Measurements from ENCODE around the gene BRD3.
"Not testable (repeated sequence)": the region's sequence is repeated elsewhere in the genome, so short reads cannot be mapped to it uniquely, and the experiment has no call there.

The BRD3 gene

DNA sequence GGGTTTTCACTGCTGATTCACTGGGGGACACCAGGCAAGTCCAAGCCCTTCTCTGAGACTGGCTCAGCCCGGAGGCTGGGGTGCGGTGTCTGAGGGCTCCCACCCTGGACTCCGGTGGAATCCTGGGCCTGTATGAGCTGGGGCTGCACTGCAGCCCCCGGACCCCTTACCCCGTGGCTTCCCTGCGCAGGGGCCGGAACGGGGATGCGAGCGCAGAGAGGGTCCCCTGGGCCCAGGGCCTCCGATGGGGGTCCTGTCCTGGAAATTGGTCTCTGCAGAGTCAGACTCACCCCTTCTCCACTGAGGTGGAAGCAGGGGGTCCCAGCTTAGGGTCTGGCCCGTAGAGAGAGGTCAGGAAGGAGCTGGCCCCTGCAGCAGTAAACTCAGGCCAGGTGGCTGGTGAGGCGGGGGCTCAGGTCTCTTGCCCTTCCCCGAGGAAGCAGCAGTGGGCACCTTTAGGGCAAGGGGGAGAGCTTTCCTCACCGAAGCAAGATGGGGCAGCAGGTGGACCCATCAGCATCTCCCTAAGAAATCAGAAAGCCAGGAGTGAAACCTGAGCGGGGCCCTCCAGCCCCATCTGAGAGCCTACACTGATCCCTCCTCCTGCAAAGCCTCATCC is 74.1 kb downstream of the BRD3 start:
- DNase-seq (ENCODE audit: low read depth in 2 of 3, low spot score in 1 of 3) = no peak

DNA sequence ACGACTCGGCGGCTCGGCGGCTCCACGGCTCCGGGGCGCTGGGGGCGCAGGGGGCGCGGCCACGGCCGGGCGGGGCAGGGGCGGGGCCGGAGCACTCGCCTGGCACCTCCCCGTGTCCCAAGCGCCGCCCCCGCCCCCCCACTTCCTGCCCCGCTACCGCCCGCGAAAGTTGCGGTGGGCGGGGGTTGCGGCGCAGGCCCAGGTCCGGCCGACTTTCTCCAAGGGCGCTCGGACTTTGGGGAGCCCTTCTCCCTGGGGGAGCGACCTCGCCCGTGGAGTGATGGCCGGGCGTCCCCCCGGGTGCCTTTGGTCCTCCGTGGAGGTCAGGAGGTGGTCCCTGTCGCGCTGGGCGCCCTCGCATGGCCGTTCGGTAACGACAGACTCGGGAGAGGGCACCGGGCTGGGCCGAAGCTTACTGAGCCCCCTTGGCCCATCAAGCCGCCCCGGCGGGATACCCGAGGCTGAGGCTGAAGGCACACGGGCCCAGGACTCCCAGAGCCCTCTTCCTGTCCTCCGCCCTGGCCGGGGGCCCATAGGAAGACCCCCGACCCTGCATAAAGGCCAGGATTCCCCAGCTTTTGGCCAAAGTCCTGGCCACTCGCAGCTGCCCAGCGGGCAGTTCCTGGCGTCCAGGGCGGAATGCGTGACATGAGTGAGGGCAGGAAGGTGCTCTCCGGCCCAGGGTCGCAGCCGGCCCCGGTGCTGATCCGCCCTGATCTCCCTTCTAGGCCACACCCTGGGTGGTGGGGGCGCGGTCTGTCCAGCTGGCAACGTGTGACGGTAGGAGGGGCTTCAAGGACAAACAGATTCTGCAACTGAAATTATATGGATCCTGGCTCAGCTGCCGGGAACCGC is 74.8 kb downstream of the BRD3 start:
- peak; percentile 29 to 73 (median 56) for DNase-seq (ENCODE audit: low read depth in 2 of 3, low spot score in 1 of 3)

DNA sequence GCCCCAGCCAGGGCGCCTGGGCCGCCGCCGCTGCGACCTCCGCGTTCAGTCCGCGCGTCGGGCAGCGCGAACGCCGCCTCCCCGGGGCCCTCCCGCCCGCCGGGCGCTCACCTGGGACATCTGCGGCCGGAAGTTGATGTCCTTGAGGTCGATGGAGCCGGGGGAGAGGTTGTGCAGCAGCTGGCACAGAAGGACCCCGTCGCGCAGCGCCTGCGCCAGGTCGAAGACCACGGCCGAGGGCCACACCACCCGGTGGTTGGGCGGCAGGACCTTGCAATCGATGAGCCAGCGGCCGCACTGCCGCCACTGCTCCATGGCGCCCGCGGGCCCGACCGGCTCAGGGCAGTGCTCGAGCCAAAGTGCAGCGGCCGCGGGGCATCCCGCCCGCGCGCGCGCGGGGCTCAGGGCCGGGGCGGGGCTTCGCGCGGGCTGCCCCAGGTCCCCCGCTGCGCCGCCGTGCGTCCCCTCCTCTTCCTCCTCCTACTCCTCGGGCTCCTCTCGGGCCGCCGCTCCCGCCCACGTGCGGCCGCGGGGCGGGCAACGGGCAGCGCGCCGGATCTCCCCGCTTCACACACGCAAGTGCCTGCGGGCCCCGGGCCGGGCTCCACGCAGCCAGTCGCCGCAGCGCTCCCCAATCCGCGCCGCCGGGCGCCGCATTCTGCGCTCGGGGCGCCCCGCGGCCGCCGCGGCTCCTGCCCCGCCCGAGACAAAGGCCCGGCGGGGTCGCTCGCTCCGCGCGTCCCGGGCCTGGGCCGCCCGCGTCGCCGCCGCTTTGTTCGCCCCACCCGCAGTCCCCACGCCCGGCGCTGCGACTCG is 75.7 kb downstream of the BRD3 start, which contains the start of gene VAV2:
Gene VAV2, minus strand, starts transcription at position 361 of the 816 bp plus-strand sequence. Its CDS starts 46 bp downstream, at position 315.
- DNase-seq (ENCODE audit: low read depth in 2 of 3, low spot score in 1 of 3) = peak in 2 of 3 donors; percentile 5 to 37

DNA sequence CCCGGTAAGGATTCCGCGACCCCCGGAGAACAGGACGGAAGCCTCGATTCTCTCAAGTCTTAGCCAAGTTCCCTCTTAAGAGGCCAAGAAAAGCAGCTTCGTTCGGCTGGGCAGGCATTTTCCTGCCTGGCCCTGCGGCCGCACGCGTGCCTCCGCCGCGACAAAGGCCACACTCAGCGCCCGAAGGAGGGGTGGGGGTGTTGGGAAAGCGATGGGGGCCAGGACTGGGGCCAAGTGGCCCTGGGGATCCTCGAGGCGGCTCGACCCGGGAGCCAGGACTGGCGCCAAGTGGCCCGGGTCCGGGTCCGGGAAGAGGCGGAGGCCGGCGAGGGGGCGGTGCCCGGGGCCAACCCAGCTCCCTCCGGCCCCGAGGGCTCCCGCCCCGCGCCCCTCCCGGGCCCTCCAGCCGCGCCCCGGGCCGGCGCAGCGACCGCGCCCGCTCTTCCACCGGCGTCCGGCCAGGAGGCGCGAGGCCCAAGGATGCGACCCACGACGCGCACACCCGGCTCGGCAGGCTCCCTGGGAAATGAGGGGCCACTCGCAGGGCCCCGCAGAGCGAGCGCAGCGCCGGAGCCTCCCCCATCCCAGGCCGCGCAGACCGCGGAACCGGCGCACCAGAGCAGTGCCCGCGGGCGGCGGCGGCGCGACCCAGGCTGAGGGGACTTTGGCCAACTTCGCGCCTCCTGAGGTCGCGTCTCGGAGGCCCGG is 76.5 kb downstream of the BRD3 start:
- no peak for DNase-seq (ENCODE audit: low read depth in 2 of 3, low spot score in 1 of 3)

DNA sequence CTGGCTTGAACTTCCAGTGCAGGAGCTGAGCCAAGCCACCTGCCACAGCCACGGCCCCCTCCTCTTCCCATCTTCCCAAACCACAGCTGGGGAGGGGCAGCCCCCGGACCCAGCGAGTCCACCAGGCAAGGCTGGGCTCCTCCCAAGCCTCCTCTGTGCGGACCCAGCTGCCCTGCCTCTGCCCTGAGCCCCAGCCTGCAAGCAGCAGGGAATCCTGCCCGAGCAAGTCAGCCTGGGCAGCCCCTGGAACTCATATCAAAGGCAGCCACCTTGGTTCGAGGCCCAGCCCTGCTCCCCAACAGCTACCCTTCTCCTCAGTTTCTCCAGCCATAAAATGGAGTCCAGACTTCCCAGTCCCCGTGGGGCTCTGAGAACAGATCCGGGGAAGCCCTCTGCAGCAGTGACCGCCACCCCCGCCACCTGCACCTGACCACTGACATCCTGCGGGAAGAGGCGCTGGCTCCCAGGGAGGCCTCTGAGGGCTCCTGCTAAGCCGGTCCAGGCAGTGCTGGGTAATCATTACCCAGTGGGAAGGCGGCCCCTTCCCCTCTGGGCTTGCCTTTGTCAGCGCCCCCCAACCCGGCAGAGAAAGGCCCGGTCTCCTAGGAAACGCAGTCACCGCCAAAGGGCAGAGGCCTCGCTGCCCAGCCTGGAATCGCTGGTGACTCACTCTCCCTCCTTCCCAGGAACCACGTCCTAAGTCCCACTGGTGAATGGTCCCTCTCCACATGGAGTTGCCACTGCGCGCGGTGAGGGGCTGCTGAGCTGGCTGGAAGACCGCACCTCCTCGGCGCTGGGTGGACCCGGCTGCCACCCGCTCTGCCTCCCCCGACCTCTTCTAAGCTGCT is 77.2 kb downstream of the BRD3 start:
- no peak for DNase-seq (ENCODE audit: low read depth in 2 of 3, low spot score in 1 of 3)

DNA sequence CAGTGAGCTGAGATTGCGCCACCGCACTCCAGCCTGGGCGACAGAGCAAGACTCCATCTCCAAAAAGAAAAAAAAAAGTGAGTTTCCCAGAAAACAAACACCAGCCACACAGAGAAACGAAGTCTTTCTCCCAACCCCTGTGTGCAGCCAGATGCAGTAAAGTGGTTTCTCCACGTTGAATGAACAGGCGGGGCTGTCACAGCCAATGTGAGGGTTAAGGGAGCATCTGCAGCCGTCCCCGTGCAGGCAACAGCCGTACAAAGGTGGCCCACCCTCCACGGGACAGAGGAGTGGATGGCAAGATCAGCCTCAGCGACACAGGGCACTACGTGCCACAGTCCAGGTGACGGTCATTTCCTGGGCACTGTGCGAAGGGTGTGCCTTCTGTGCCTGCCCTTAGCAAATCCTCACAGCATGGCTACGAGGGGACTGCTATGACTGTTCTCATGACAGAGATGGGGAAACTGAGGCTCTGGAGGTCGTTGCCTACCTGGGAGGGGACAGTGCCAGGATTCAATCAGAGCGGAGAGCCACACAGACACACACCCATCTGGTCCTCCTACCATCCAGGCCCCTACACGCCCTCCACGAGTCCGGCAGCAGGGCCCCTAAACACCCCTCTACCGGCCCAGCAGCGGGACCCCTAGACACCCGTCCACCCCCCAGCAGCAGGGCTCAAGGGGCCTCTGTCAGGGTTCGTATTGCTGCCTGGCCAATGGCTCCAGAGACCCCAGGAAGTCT is 78.0 kb downstream of the BRD3 start:
- DNase-seq (ENCODE audit: low read depth in 2 of 3, low spot score in 1 of 3) = no peak

DNA sequence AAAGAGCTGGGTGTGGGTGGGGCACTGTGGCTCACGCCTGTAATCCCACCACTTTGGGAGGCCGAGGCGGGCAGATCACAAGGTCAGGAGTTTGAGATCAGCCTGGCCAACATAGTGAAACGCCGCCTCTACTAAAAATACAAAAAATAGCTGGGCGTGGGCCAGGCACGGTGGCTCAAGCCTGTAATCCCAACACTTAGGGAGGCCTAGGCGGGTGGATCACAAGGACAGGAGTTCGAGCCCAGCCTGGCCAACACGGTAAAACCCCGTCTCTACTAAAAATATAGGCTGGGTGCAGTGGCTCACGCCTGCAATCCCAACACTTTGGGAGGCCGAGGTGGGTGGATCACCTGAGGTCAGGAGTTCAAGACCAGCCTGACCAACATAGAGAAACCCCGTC is 79.1 kb downstream of the BRD3 start:
- not testable (repeated sequence) for DNase-seq (ENCODE audit: low read depth in 2 of 3, low spot score in 1 of 3)

DNA sequence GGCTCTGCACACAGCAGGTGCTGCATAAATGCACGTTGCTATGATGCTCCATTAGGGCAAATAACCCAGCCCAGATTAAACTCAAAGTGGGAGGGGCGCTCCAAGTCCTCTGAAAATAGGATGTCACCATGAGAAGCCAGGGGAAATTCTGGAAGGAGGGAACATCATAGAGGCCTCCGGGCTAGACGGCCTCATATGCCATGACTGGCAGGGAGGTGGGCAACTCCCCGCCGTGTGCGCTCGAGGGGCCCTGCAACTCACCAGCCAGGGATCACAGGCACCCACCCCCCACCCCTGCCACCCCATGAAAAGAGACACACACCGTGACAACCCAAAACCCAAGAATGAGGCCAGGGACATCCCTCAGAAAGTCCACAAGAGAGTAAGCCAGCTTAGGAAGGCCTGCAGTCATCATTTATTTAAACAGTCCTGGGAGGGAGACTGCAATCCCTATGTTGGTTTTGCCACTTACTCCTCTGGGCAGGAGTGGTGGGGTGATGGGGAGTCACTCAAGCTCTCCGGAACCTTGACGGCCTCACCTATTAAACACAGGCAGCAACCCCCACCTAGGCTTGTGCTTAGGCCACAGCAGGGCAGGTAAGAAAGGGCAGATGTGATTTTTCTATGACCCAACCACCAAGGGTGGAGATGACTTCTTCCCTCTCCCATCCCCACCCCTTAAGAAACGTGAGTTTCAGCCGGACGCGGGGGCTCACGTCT is 79.7 kb downstream of the BRD3 start:
- DNase-seq (ENCODE audit: low read depth in 2 of 3, low spot score in 1 of 3) = no peak

DNA sequence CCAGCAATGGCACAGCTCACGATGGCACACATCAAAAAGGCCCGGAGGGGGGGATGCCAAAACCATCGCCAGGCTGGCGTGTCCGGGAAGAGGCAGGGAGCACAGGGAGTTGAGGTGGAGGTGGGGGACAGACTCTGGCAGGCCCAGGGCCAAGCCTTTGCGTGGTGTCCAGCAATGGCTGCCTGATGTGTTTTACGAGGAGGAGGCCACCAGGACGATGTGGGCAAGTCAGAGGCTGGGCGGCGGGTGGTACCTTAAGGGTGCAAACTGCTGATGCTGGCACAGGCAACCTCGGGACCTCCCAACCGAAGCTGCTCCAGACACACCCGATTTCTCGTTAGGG is 80.4 kb downstream of the BRD3 start:
- DNase-seq (ENCODE audit: low read depth in 2 of 3, low spot score in 1 of 3) = no peak

DNA sequence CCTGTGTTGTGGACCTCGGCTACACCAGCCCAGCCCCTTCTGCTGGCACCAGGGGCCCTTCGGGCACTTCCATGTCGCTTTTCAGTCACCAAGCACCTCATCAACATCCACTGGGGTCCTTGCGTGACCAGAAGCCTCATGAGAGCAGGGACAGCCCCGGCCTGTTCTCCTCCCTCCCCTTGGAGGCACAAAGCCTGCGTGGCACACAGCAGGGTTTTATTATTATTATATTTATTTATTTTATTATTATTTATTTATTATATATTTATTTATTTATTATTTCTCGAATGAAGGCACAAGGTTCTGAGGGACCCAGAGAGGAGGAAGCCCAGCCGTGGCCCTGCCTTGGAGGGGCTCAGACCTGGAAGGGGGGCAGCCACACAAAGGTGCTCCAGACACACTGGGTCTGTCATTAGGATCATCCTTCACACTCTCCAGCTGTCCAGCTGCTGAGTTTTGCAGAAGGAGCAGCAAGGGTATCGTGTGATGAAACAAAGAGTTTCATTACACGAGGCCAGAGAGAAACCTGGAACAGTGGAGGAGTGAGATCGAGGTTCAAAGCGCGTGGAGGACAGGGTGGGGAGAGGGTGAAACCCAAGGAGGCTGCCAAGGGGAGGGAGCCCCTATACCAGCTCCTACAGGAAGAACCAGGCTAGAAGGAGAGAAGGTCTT is 80.9 kb downstream of the BRD3 start:
- no peak for DNase-seq (ENCODE audit: low read depth in 2 of 3, low spot score in 1 of 3)

DNA sequence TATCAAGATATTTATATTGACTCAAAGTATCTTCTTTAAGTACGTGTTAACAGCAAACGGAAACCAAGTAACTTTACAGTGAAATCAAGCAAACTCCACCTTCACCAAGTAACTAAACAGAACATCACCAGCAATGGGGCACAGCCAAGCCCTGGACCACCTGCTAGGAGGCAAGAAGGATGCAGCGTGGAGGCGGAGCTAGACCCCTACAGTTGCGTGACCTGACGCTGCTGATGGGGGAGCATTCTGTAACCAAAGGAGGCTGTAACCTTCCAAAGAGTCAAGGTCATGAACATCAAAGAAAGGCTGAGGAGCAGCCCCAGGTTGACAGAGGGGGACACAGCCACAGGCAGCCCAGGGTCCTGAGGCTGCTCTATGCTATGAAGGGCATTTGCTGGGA is 81.8 kb downstream of the BRD3 start:
- no peak for DNase-seq (ENCODE audit: low read depth in 2 of 3, low spot score in 1 of 3)

DNA sequence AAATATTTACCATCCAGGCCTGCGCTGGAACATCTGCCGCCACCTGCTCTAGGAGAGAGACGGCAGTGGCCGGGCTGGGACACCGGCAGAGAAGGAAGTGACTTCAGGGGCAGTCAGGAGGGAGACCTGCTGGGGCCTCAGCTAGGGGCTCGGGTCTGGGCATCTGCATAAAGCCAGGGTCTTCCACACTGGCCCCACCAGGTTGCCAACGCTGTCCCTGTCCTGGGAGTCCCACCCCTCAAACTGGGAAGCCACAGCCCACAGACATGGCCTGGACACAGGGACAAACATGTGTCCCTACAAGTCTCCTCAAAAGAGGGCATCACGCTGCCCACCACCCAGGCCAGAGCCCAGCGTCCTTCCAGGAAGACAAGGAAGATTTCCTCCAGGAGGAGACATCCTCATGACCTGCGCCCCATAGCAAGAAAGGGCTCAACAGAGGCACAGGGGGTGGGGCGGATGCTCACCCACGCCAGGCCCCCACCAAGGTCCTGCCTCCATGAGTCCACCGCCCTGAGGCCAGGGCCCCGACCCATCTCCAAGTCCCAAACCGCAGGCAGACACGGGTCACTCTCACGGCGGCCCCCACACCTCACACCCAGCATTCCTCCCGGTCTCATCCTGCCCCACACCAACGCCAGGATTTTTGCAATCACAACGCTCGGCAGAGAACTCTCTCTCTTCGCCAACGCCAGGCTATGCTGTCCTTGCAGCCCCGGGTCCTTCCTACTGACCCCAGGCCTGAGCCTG is 84.7 kb downstream of the BRD3 start:
- no peak for DNase-seq (ENCODE audit: low read depth in 2 of 3, low spot score in 1 of 3)

DNA sequence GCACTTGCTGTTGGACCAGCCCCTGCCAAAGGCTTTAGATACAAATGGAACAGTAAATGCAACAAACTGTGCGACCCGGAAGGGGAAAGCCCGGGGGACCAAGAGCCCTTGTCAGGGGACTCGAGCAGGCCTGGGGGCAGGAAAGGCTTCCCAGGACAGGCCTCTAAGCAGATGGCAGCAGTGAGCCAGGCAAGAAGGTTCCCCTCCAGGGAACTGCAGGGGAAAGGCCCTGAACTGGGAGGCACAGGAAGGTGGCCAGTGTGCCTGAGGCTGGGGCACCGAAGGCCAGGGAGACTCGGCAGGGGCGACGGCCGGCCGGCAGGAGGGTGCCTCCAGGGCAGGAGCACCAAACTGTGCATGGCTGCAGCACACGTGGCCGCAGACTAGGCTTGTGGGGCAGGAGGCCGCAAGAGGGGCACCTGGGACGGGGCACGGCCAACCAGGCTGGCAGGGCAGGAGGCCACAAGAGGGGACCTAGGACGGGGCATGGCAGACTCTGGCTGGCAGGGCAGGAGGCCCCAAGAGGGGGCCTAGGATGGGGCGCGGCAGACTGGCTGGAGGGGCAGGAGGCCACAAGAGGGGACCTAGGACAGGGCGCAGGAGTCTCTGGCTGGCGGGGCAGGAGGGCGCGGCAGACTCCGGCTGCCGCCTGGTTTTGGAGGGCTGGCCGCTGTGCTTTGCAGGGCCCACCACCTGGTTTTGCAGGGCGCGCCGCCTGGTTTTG is 85.7 kb downstream of the BRD3 start:
- no peak for DNase-seq (ENCODE audit: low read depth in 2 of 3, low spot score in 1 of 3)

DNA sequence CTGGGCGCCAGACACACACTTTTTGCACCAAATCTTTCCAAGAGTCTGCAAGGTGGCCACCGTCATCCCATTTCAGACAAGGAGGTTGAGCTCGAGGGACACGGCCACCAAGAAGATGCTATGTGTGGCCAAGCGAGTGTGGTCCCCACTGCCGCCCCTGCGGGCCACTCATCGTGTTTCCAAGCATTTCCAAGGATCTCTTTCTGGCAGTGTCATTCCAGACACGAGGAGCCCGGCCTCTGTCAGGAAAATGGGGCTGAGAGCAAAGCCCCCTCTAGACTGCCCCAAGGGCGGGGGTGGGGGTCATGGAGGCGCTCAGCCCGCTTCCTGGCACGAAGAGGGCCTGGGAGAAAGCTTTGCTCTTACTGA is 86.3 kb downstream of the BRD3 start:
- no peak for DNase-seq (ENCODE audit: low read depth in 2 of 3, low spot score in 1 of 3)

DNA sequence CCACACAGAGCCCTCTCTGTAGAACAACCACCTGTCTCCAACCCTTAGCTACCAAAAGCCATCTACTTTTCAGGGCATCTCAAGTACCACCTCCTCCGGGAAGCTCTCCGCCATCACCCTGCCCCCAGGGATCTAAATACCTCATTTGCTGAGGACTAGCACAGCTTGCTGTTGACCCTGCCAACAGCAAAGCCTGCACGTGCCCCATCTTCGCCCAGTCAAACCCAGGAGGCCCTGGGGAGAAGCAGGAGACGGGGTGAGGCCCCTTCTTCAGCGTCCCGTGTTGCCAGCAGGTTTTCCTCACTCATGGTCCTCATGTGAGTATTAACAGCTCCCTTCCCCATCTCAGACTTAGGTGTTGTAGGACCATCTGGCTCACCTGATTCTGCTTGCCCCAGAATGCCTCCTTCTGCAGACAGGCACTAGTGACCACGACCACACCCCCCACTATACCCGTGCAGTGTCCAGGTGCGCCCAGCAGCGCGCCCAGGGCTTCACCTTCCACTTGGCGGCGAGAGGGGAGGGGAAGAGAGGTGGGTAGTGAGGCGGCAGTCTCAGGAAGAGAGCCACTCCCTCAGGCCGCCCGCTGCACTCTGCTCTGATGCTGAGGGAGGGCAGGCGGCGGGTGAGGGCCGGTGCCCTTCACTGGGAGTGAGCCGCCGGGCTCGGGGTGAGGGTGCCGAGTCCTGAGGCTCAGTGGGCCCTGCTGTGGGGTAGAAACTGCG is 86.8 kb downstream of the BRD3 start:
- no peak for DNase-seq (ENCODE audit: low read depth in 2 of 3, low spot score in 1 of 3)

Measured in stimulated activated CD4-positive, alpha-beta T cell treated with anti-CD3 and anti-CD28 coated beads, Interleukin-12 subunit alpha, Interleukin-12 subunit beta, amount 100 ng/mL, for 48 hours (primary cell).